SK-N-SH treated with all-trans-retinoic acid at 6 μM for 48 hours (cell line): ENCODE data around the gene GRID1.

Experiments used
- OSR1 ChIP-seq: fragments of 250-450 bp; sonication (Bioruptor Pico); IDR thresholded peaks from 2 replicates; pipeline ENCODE4 v1.8.0; 2022; ENCODE audit warnings: moderate library complexity, mild to moderate bottlenecking, inconsistent platforms
- RARB ChIP-seq: fragments of 250-450 bp; sonication (Bioruptor Pico); IDR thresholded peaks from 2 replicates; pipeline ENCODE4 v1.8.0; 2021; ENCODE audit warnings: mild to moderate bottlenecking, moderate library complexity
- SNAI2 ChIP-seq: fragments of 250-450 bp; sonication (Bioruptor Pico); IDR thresholded peaks from 2 replicates; pipeline ENCODE4 v1.5.0; 2020; ENCODE audit warnings: mild to moderate bottlenecking, moderate library complexity
- ZFP30 ChIP-seq: fragments of 450-650 bp; formaldehyde crosslinking; IDR thresholded peaks from 2 replicates; pipeline ENCODE4 v1.5.0; 2022; ENCODE audit warnings: mild to moderate bottlenecking, moderate library complexity
- ZNF565 ChIP-seq: fragments of 450-650 bp; formaldehyde crosslinking; conservative IDR thresholded peaks from 2 replicates; pipeline ENCODE4 v1.5.0; 2020; ENCODE audit warnings: low read depth, mild to moderate bottlenecking, moderate library complexity
- ZNF70 ChIP-seq: fragments of 450-650 bp; formaldehyde crosslinking; IDR thresholded peaks from 2 replicates; pipeline ENCODE4 v1.5.0; 2020; ENCODE audit warnings: mild to moderate bottlenecking, moderate library complexity
- TF ChIP-seq, protein P1 (sequence below): fragments of 250-450 bp; sonication (Bioruptor Pico); IDR thresholded peaks from 2 replicates; pipeline ENCODE4 v1.8.0; 2021; ENCODE audit warnings: low read depth, mild to moderate bottlenecking, moderate library complexity, borderline replicate concordance
- TF ChIP-seq, protein P2 (sequence below): fragments of 250-450 bp; sonication (Bioruptor Pico); IDR thresholded peaks from 2 replicates; pipeline ENCODE4 v1.5.1; 2021; ENCODE audit warnings: mild to moderate bottlenecking, moderate library complexity
- TF ChIP-seq, protein P3 (sequence below): fragments of 250-450 bp; sonication (Bioruptor Pico); IDR thresholded peaks from 2 replicates; pipeline ENCODE4 v1.8.0; 2020; ENCODE audit warnings: mild to moderate bottlenecking, moderate library complexity, borderline replicate concordance

DNA sequence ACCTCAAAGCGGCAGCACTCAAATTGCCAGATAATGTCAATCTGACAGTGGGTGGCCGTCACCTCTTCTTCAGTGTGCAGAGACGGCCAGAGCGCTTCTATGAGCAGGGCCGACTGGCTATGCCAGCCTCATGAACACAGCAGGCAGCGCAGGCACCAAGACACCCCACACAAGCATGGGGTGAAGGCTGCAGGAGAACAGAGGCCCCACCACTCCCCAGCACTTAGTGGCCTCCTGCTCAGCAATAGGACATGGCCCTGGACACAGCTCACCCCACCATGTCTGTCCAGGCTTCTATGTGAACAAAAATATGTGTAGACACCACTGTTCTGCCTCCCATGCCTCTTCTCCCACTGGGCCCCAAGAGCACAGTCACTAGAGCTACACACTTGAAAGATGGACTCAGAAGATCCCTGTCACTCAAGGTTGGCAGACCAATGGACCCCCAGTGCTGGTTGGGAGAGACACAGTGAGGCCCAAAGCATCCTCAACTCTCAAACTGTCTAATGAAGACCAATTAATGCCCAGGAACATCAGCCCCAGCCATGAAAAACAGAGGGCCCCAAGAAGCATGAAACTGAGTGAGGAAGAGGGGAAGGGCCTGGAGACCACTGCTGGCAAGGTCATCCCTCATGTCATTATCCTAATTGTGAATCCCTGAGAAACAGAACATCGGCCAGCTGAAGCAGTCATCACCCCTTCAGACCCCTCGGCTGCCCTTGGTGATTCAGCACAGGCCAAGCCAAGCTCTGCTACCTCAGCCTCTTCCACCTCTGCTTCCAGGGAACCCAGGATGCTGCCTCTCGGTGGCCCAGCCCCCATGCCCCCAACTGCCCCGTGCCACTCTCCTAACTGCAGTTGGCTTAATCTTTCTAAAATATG, 77.7 kb downstream of the GRID1 start:
- TF ChIP-seq ZNF70 (CRISPR knock-in tag) (no peak), SNAI2 (no peak), ZFP30 (CRISPR knock-in tag) (no peak), RARB (CRISPR knock-in tag) (no peak), OSR1 (CRISPR knock-in tag) (no peak), ZNF565 (CRISPR knock-in tag) (no peak)
- TF ChIP-seq, protein P1, sequence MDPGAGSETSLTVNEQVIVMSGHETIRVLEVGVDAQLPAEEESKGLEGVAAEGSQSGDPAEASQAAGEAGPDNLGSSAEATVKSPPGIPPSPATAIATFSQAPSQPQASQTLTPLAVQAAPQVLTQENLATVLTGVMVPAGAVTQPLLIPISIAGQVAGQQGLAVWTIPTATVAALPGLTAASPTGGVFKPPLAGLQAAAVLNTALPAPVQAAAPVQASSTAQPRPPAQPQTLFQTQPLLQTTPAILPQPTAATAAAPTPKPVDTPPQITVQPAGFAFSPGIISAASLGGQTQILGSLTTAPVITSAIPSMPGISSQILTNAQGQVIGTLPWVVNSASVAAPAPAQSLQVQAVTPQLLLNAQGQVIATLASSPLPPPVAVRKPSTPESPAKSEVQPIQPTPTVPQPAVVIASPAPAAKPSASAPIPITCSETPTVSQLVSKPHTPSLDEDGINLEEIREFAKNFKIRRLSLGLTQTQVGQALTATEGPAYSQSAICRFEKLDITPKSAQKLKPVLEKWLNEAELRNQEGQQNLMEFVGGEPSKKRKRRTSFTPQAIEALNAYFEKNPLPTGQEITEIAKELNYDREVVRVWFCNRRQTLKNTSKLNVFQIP (CRISPR knock-in tag): no peak
- TF ChIP-seq, protein P2, sequence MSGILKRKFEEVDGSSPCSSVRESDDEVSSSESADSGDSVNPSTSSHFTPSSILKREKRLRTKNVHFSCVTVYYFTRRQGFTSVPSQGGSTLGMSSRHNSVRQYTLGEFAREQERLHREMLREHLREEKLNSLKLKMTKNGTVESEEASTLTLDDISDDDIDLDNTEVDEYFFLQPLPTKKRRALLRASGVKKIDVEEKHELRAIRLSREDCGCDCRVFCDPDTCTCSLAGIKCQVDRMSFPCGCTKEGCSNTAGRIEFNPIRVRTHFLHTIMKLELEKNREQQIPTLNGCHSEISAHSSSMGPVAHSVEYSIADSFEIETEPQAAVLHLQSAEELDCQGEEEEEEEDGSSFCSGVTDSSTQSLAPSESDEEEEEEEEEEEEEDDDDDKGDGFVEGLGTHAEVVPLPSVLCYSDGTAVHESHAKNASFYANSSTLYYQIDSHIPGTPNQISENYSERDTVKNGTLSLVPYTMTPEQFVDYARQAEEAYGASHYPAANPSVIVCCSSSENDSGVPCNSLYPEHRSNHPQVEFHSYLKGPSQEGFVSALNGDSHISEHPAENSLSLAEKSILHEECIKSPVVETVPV (CRISPR knock-in tag): no peak
- TF ChIP-seq, protein P3, sequence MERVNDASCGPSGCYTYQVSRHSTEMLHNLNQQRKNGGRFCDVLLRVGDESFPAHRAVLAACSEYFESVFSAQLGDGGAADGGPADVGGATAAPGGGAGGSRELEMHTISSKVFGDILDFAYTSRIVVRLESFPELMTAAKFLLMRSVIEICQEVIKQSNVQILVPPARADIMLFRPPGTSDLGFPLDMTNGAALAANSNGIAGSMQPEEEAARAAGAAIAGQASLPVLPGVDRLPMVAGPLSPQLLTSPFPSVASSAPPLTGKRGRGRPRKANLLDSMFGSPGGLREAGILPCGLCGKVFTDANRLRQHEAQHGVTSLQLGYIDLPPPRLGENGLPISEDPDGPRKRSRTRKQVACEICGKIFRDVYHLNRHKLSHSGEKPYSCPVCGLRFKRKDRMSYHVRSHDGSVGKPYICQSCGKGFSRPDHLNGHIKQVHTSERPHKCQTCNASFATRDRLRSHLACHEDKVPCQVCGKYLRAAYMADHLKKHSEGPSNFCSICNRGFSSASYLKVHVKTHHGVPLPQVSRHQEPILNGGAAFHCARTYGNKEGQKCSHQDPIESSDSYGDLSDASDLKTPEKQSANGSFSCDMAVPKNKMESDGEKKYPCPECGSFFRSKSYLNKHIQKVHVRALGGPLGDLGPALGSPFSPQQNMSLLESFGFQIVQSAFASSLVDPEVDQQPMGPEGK: no peak
